Endothelial cell of umbilical vein (primary cell): ENCODE data around the gene MROH2A. TPM values are rescaled to one million over a fixed set of nuclear protein-coding genes. Genes with fewer than 3 reads are reported as not detected.

Experiments used
- BruUV-seq: library from RNA; stranded (reverse); fragments of 400-500 nt; replicated peaks from 2 replicates; lab custom pipeline; 2021; lab: Mats Ljungman, UMichigan
- CTCF ChIA-PET: fragments of 300-600, 350-600 bp; sonication (Branson Sonifier 250); formaldehyde crosslinking; loops from one replicate; lab custom pipeline; 2021; ENCODE audit warnings: antibody characterized with exemption, inconsistent platforms; lab: Charles Lee
- POLR2A ChIA-PET: fragments of 300-600, 350-600 bp; sonication (Branson Sonifier 250); formaldehyde crosslinking; loops from one replicate; lab custom pipeline; 2021; ENCODE audit warnings: antibody characterized with exemption, inconsistent platforms; lab: Charles Lee
- DNase-seq: peaks from one replicate; pipeline ENCODE4 v3.0.0-alpha.2; 2011; ENCODE audit warnings: low read depth, low spot score
- FAIRE-seq: peaks from 2 replicates; lab custom pipeline; 2011; peaks lifted over from hg19 to GRCh38; lab: Jason Lieb, UNC
- H2AFZ ChIP-seq: 2 replicates; pipeline ENCODE4 v1.6.0; 2012; ENCODE audit warnings: low read depth, low read length, control low read depth, inconsistent platforms
- H3K27ac ChIP-seq: 2 replicates; pipeline ENCODE4 v1.5.1; 2011; ENCODE audit warnings: low read depth, mild to moderate bottlenecking, control low read depth, low read length, moderate library complexity; ENCODE audit not compliant: insufficient read depth
- H3K27me3 ChIP-seq, 2 experiments: 2 replicates each; pipeline versions ENCODE4 v1.6.0 to v1.6.1; 2011; ENCODE audit warnings: low read length in 2 of 2, mixed read lengths in 1 of 2; ENCODE audit not compliant: control insufficient read depth in 2 of 2, insufficient read depth in 2 of 2
- H3K36me3 ChIP-seq, 2 experiments: 2 replicates in 1 of 2; 3 replicates in 1 of 2; pipeline ENCODE4 v1.5.1; 2011; ENCODE audit warnings: low read length in 2 of 2, mild to moderate bottlenecking in 1 of 2, moderate library complexity in 1 of 2; ENCODE audit not compliant: control insufficient read depth in 2 of 2, insufficient read depth in 2 of 2; ENCODE audit errors: extremely low read depth in 1 of 2
- H3K4me1 ChIP-seq: 3 replicates; pipeline ENCODE4 v1.5.1; 2011; ENCODE audit warnings: mild to moderate bottlenecking, low read length; ENCODE audit not compliant: control insufficient read depth, insufficient read depth; ENCODE audit errors: extremely low read depth
- H3K4me2 ChIP-seq: 2 replicates; pipeline ENCODE4 v1.6.1; 2011; ENCODE audit warnings: low read length, control low read depth, mixed read lengths; ENCODE audit not compliant: insufficient read depth
- H3K4me3 ChIP-seq, 3 experiments: fragments of 200-600 bp in 1 of 3; sonication (generic), shearing (Covaris generic) in 1 of 3; replicated peaks in 1 of 3; 2 replicates each; pipeline ENCODE4 v1.5.1; 2011 to 2016; ENCODE audit warnings: control low read depth in 3 of 3, low read length in 3 of 3, mild to moderate bottlenecking in 2 of 3, inconsistent platforms in 1 of 3, low read depth in 1 of 3, moderate library complexity in 1 of 3; ENCODE audit not compliant: insufficient read depth in 1 of 3
- H3K79me2 ChIP-seq: 2 replicates; pipeline ENCODE4 v1.6.0; 2012; ENCODE audit warnings: low read length, inconsistent platforms; ENCODE audit not compliant: control insufficient read depth, insufficient read depth
- H3K9ac ChIP-seq: replicated peaks from 2 replicates; pipeline ENCODE3; 2011; ENCODE audit warnings: low read length, control low read depth; ENCODE audit not compliant: insufficient read depth; ENCODE audit errors: extremely low read depth
- H3K9me1 ChIP-seq: replicated peaks from 3 replicates; pipeline ENCODE4 v1.6.0; 2011; ENCODE audit warnings: mild to moderate bottlenecking, low read length; ENCODE audit not compliant: control insufficient read depth, insufficient read depth; ENCODE audit errors: extremely low read depth
- H3K9me3 ChIP-seq: replicated peaks from 2 replicates; pipeline ENCODE4 v1.5.1; 2012; ENCODE audit warnings: low read length, inconsistent platforms; ENCODE audit not compliant: control insufficient read depth, insufficient read depth
- H4K20me1 ChIP-seq: replicated peaks from 2 replicates; pipeline ENCODE3; 2011; ENCODE audit warnings: mild to moderate bottlenecking, low read length; ENCODE audit not compliant: control insufficient read depth, insufficient read depth; ENCODE audit errors: extremely low read depth
- EZH2 ChIP-seq: IDR thresholded peaks from 2 replicates; pipeline ENCODE4 v1.6.1; 2012; ENCODE audit warnings: borderline replicate concordance, low read depth, mild to moderate bottlenecking, moderate library complexity, low read length, inconsistent platforms; ENCODE audit not compliant: severe bottlenecking
- FOS ChIP-seq: IDR thresholded peaks from 2 replicates; pipeline ENCODE4 v1.6.1; 2011; ENCODE audit warnings: mild to moderate bottlenecking, low read length, moderate library complexity, borderline replicate concordance; ENCODE audit not compliant: insufficient read depth
- GATA2 ChIP-seq: IDR thresholded peaks from 2 replicates; pipeline ENCODE4 v1.7.0; 2011; ENCODE audit warnings: low read depth, mild to moderate bottlenecking, moderate library complexity, mixed read lengths, low read length; ENCODE audit not compliant: insufficient read length, insufficient read depth
- JUN ChIP-seq: IDR thresholded peaks from 2 replicates; pipeline ENCODE4 v1.6.1; 2011; ENCODE audit warnings: borderline replicate concordance, low read depth; ENCODE audit not compliant: insufficient read length, insufficient read depth
- MYC ChIP-seq: IDR thresholded peaks from one replicate; pipeline ENCODE4 v1.6.1; 2011; ENCODE audit warnings: mild to moderate bottlenecking, low read depth, low read length
- POLR2A ChIP-seq: IDR thresholded peaks from 2 replicates; pipeline ENCODE4 v1.6.1; 2012; ENCODE audit warnings: low read depth, mild to moderate bottlenecking, control low read depth, low read length
- POLR2AphosphoS5 ChIP-seq: IDR thresholded peaks from 2 replicates; pipeline ENCODE4 v1.6.1; 2012; ENCODE audit warnings: low read depth, mild to moderate bottlenecking, control low read depth, low read length, moderate library complexity; ENCODE audit not compliant: insufficient read depth
- dilution Hi-C: fragments of 300-500 bp; cut with MboI; formaldehyde crosslinking; loops from one replicate; pipeline ENCODE4 v1.15.0; 2019; ENCODE audit warnings: low sequenced_read_pairs; ENCODE audit not compliant: extremely low pct_ligation_motif_present
- intact Hi-C: fragments of 100-400 bp; cut with micrococcal nuclease; formaldehyde crosslinking; loops from one replicate; pipeline ENCODE4 v1.10.0; 2022
- polyA plus RNA-seq, 4 experiments: library from polyadenylated mRNA; depleted of rRNA in 3 of 4; stranded (reverse) in 3 of 4; unstranded in 1 of 4; fragments of >200 nt; gene quantifications; 2 replicates each; pipeline versions ENCODE4 v1.2.1 to v1.2.3, GENCODE V29; 2011 to 2012; ENCODE audit warnings: missing spikeins in 1 of 4
- total RNA-seq: library from RNA; stranded (reverse); gene quantifications from 2 replicates; pipeline ENCODE4 v1.2.3, GENCODE V29; 2021
- TF ChIP-seq, protein P1 (sequence below), 2 donors: IDR thresholded peaks; 1 replicate in 1 of 2; 2 replicates in 1 of 2; pipeline ENCODE4 v1.5.1; 2011; ENCODE audit warnings: low read length in 2 of 2, mild to moderate bottlenecking in 2 of 2, moderate library complexity in 2 of 2, control low read depth in 1 of 2, inconsistent platforms in 1 of 2, low read depth in 1 of 2; ENCODE audit not compliant: insufficient read depth in 1 of 2; ENCODE audit errors: extremely low read depth in 1 of 2
- TF ChIP-seq, protein P2 (sequence below): IDR thresholded peaks from 2 replicates; pipeline ENCODE4 v1.6.1; 2011; ENCODE audit not compliant: insufficient read depth, insufficient read length

MROH2A gene
- total and polyA plus RNA-seq, 2 donors (not counting 3 experiments of a cell fraction or from before 2014, with no cell fraction given), result not detected

DNA sequence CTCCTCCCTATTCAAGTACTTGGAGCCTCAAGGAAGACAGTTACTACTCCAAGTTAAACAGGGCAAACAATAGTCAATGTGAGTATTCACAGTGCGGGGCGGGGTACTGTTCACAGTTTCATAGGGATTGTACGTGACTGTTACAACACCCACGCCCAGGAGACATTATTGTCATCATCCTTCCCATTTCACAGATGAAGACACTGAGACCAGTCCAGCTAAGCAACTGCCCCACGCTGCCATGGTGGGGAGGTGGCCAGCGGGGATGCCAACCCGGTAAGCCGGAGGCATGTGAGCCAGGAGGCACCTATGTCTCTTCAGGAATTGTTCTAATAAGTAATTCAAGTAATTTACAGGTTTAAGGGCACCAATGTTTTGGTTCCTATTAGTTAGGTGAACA lies 75.2 kb downstream of the MROH2A start:
- H3K9me3 ChIP-seq, result no peaks in the 10 kb centered on the region
- CTCF ChIA-PET, result interaction anchor here (0.5 kb wide), 1 partner anchor 435 kb away, joined by 3 read pairs; no protein-coding TSS in a partner anchor
- intact Hi-C loops (loop anchor here (5.0 to 10.0 kb wide), 3 partner anchors 366 to 574 kb away; partner anchors contain the start of gene DGKD), dilution Hi-C loops (no loop called here)
- H3K27ac ChIP-seq, result peak overlapping the region; percentile 54
- H3K4me1 ChIP-seq, result peaks cover 20% of the 10 kb centered on the region
- H3K79me2 ChIP-seq, result peaks cover 58% of the 10 kb centered on the region
- H3K9me1 ChIP-seq, result no peaks in the 10 kb centered on the region
- TF ChIP-seq, protein P1, sequence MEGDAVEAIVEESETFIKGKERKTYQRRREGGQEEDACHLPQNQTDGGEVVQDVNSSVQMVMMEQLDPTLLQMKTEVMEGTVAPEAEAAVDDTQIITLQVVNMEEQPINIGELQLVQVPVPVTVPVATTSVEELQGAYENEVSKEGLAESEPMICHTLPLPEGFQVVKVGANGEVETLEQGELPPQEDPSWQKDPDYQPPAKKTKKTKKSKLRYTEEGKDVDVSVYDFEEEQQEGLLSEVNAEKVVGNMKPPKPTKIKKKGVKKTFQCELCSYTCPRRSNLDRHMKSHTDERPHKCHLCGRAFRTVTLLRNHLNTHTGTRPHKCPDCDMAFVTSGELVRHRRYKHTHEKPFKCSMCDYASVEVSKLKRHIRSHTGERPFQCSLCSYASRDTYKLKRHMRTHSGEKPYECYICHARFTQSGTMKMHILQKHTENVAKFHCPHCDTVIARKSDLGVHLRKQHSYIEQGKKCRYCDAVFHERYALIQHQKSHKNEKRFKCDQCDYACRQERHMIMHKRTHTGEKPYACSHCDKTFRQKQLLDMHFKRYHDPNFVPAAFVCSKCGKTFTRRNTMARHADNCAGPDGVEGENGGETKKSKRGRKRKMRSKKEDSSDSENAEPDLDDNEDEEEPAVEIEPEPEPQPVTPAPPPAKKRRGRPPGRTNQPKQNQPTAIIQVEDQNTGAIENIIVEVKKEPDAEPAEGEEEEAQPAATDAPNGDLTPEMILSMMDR (IDR thresholded peaks at IDR 0.05; ENCODE audit: extremely low read depth in 1 of 2, insufficient read depth in 1 of 2, low read depth in 1 of 2, low read length in 2 of 2), result no peak
- TF ChIP-seq POLR2AphosphoS5 (no peak), POLR2A (no peak), JUN (no peak), MYC (no peak), FOS (no peak), GATA2 (no peak), EZH2 (no peak)
- TF ChIP-seq, protein P2, sequence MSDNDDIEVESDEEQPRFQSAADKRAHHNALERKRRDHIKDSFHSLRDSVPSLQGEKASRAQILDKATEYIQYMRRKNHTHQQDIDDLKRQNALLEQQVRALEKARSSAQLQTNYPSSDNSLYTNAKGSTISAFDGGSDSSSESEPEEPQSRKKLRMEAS, result no peak
- peak overlapping the region; percentile 88 to 98 (median 89) for H3K4me3 ChIP-seq
- H4K20me1 ChIP-seq, result no peaks in the 10 kb centered on the region
- H3K27me3 ChIP-seq, result no peaks in the 10 kb centered on the region
- H3K36me3 ChIP-seq, result peaks cover 0 to 11% of the 10 kb centered on the region in 2 experiments
- H2AFZ ChIP-seq, result peak overlapping the region; percentile 95
- H3K4me2 ChIP-seq, result peak overlapping the region; percentile 86
- POLR2A ChIA-PET, result no interaction called here
- BruUV-seq, result TSS peak; percentile 37
- H3K9ac ChIP-seq, result peak overlapping the region; percentile 66
- no peak for DNase-seq
- FAIRE-seq, result no peak
